IMR-90 (cell line): ENCODE data around the gene CEACAM16. TPM values are rescaled to one million over a fixed set of nuclear protein-coding genes. Genes with fewer than 3 reads are reported as not detected.
A peak's percentile ranks its signal among the peaks of the same experiment; 100 is the strongest.

Experiments
- ATAC-seq: fragments of 200-7000 bp; cut with Tn5 transposase; 2 replicates; pipeline ENCODE4 v1.9.1; 2020; ENCODE audit warnings: low read depth, mild to moderate bottlenecking, moderate library complexity
- BruUV-seq: library from RNA; stranded (reverse); fragments of 400-500 nt; replicated peaks from 2 replicates; lab custom pipeline; 2021; lab: Mats Ljungman, UMichigan
- CTCF ChIA-PET: fragments of 300-600 bp; formaldehyde crosslinking; extraction: SDS; loops from one replicate; lab custom pipeline; 2021; ENCODE audit warnings: antibody characterized with exemption; lab: Yijun Ruan, JAX
- POLR2A ChIA-PET: fragments of 300-600 bp; sonication (Branson Sonifier 250); formaldehyde crosslinking; loops from one replicate; lab custom pipeline; 2022; ENCODE audit warnings: antibody characterized with exemption; ENCODE audit not compliant: unreplicated experiment; lab: Charles Lee
- DNase-seq: peaks from one replicate; pipeline ENCODE4 v3.0.0; 2013
- H2AFZ ChIP-seq: replicated peaks from 2 replicates; pipeline ENCODE3; 2013; ENCODE audit warnings: low read length, mild to moderate bottlenecking; ENCODE audit not compliant: poor library complexity
- H2AK5ac ChIP-seq: 2 replicates; pipeline ENCODE4 v1.6.1; 2013; ENCODE audit warnings: low read depth, low read length, inconsistent platforms
- H2AK9ac ChIP-seq: replicated peaks from 2 replicates; pipeline ENCODE3; 2013; ENCODE audit warnings: mild to moderate bottlenecking, low read depth, low read length, moderate library complexity; ENCODE audit not compliant: poor library complexity
- H2BK120ac ChIP-seq: 2 replicates; pipeline ENCODE4 v1.6.1; 2013; ENCODE audit warnings: low read depth, low read length, inconsistent platforms
- H2BK15ac ChIP-seq: 3 replicates; pipeline ENCODE4 v1.6.1; 2013; ENCODE audit warnings: low read depth, low read length, inconsistent platforms
- H2BK20ac ChIP-seq: 2 replicates; pipeline ENCODE4 v1.6.1; 2013; ENCODE audit warnings: low read depth, mild to moderate bottlenecking, inconsistent platforms, low read length, moderate library complexity
- H2BK5ac ChIP-seq: 2 replicates; pipeline ENCODE4 v1.6.1; 2013; ENCODE audit warnings: mild to moderate bottlenecking, low read depth, low read length, inconsistent platforms; ENCODE audit not compliant: poor library complexity, severe bottlenecking
- H3K14ac ChIP-seq: replicated peaks from 2 replicates; pipeline ENCODE4 v1.6.1; 2013; ENCODE audit warnings: low read depth, low read length, inconsistent platforms
- H3K18ac ChIP-seq: 2 replicates; pipeline ENCODE4 v1.6.1; 2013; ENCODE audit warnings: low read depth, low read length, control low read depth
- H3K23ac ChIP-seq: 2 replicates; pipeline ENCODE4 v1.6.1; 2013; ENCODE audit warnings: low read depth, low read length, inconsistent platforms
- H3K27ac ChIP-seq: 2 replicates; pipeline ENCODE4 v1.5.1; 2013; ENCODE audit warnings: mild to moderate bottlenecking, control low read depth, low read length; ENCODE audit not compliant: insufficient read depth
- H3K27me3 ChIP-seq: 2 replicates; pipeline ENCODE4 v1.6.1; 2013; ENCODE audit warnings: low read length; ENCODE audit not compliant: control insufficient read depth, insufficient read depth
- H3K36me3 ChIP-seq: 2 replicates; pipeline ENCODE4 v1.6.1; 2013; ENCODE audit warnings: low read length, mixed read lengths; ENCODE audit not compliant: control insufficient read depth, insufficient read depth
- H3K4ac ChIP-seq: 2 replicates; pipeline ENCODE4 v1.6.1; 2013; ENCODE audit warnings: low read depth, low read length, inconsistent platforms
- H3K4me1 ChIP-seq: 2 replicates; pipeline ENCODE4 v1.6.1; 2013; ENCODE audit warnings: low read length, mixed read lengths; ENCODE audit not compliant: control insufficient read depth, insufficient read depth
- H3K4me2 ChIP-seq: 2 replicates; pipeline ENCODE4 v1.6.1; 2013; ENCODE audit warnings: low read depth, mild to moderate bottlenecking, control low read depth, low read length, moderate library complexity
- H3K4me3 ChIP-seq: 2 replicates; pipeline ENCODE4 v1.5.1; 2013; ENCODE audit warnings: low read depth, mild to moderate bottlenecking, control low read depth, low read length, moderate library complexity; ENCODE audit not compliant: insufficient read depth
- H3K56ac ChIP-seq: 2 replicates; pipeline ENCODE4 v1.6.1; 2013; ENCODE audit warnings: low read length, inconsistent platforms; ENCODE audit not compliant: insufficient read depth; ENCODE audit errors: extremely low read depth
- H3K79me1 ChIP-seq, 2 experiments: 2 replicates each; pipeline ENCODE4 v1.6.1; 2013; ENCODE audit warnings: low read length in 2 of 2, inconsistent platforms in 1 of 2, low read depth in 1 of 2
- H3K9ac ChIP-seq: 2 replicates; pipeline ENCODE4 v1.6.1; 2013; ENCODE audit warnings: low read depth, low read length, control low read depth
- H3K9me1 ChIP-seq: 2 replicates; pipeline ENCODE4 v1.6.1; 2013; ENCODE audit warnings: low read length, inconsistent platforms; ENCODE audit not compliant: insufficient read depth
- H3K9me3 ChIP-seq: 2 replicates; pipeline ENCODE4 v1.6.1; 2013; ENCODE audit warnings: low read length; ENCODE audit not compliant: control insufficient read depth, insufficient read depth
- H4K20me1 ChIP-seq: 2 replicates; pipeline ENCODE4 v1.6.1; 2013; ENCODE audit warnings: low read length, inconsistent platforms; ENCODE audit not compliant: insufficient read depth
- H4K5ac ChIP-seq: 2 replicates; pipeline ENCODE4 v1.6.1; 2013; ENCODE audit warnings: mild to moderate bottlenecking, low read depth, low read length, control low read depth
- H4K8ac ChIP-seq, 2 experiments: 2 replicates each; pipeline ENCODE4 v1.6.1; 2013; ENCODE audit warnings: low read depth in 2 of 2, low read length in 2 of 2, control low read depth in 1 of 2, inconsistent platforms in 1 of 2
- H4K91ac ChIP-seq: 2 replicates; pipeline ENCODE4 v1.6.1; 2013; ENCODE audit warnings: low read depth, low read length, inconsistent platforms; ENCODE audit not compliant: insufficient read depth
- FOS ChIP-seq: fragments of 150-350 bp; IDR thresholded peaks from 2 replicates; pipeline ENCODE4 v1.6.1; 2016; ENCODE audit warnings: low read depth, low read length
- WGBS, 2 experiments: methylation state at CpG; one replicate each; pipeline versions ENCODE4 v1.1.5 to v1.1.7; 2013; ENCODE audit warnings: missing lambda C conversion rate in 2 of 2; ENCODE audit not compliant: insufficient read length in 1 of 2; ENCODE audit errors: extremely low coverage in 2 of 2; 5-methylcytosine and 5-hydroxymethylcytosine counted together
- dilution Hi-C: fragments of 300-500 bp; cut with HindIII; formaldehyde crosslinking; loops from one replicate; pipeline ENCODE4 v1.14.3; 2018; ENCODE audit warnings: low sequenced_read_pairs; ENCODE audit not compliant: unreplicated experiment
- in situ Hi-C: fragments of 300-500 bp; cut with MboI; formaldehyde crosslinking; loops from 3 replicates; pipeline ENCODE4 v1.14.3; 2019; ENCODE audit warnings: low sequenced_read_pairs, inconsistent platforms, mixed read lengths
- intact Hi-C: fragments of 100-400 bp; cut with micrococcal nuclease; formaldehyde crosslinking; loops from 2 replicates; pipeline ENCODE4 v1.10.0; 2022
- polyA plus RNA-seq, 3 experiments: library from polyadenylated mRNA; depleted of rRNA; stranded (reverse); fragments of >200 nt; gene quantifications; 2 replicates each; pipeline ENCODE4 v1.2.3, GENCODE V29; 2012; ENCODE audit warnings: low replicate concordance in 1 of 3
- total RNA-seq: library from RNA; depleted of rRNA; stranded (reverse); fragments of >200 nt; gene quantifications from 2 replicates; pipeline ENCODE4 v1.2.3, GENCODE V29; 2012
- TF ChIP-seq, protein P1 (sequence below): conservative IDR thresholded peaks from 2 replicates; pipeline ENCODE4 v1.5.1; 2012; ENCODE audit warnings: mild to moderate bottlenecking, low read depth, low read length, improper control_type of control experiment

CEACAM16 gene
- total and polyA plus RNA-seq, 2 of the 4 experiments (the other 2 are of a cell fraction): not detected

DNA sequence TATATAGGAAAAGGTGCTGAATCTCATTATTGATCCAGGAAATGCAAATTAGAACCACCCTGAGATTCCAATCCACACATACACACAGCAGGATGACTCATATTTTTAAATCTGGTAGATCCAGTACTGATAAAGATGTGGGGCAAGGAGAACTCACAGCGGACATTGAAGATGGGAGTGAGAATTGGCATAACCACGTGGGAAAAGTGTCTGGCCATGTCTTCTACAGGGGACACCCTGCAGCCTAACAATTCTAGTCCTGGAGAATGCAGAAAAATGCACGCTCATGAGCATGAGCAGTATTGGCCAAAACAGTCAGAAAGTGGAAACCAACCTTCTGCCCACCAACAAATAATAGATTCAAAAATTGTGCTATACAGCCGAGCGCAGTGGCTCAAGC lies 36.1 kb downstream of the CEACAM16 start:
- ATAC-seq: no peak
- Histone ChIP-seq H4K5ac (no peak overlapping the region), H2AK9ac (no peak overlapping the region), H3K18ac (no peak overlapping the region), H3K9ac (no peak overlapping the region), H3K79me1 (no peaks in the 10 kb centered on the region), H3K27me3 (no peaks in the 10 kb centered on the region), H4K8ac (no peak overlapping the region), H3K14ac (no peak overlapping the region), H2AK5ac (0 out of 2 replicates have a peak overlapping the region, but pooled peaks have one; percentile 27), H2BK15ac (no peak overlapping the region), H4K91ac (no peak overlapping the region), H3K4me2 (no peak overlapping the region), H3K4ac (peak overlapping the region; percentile 40; the same call in 1 of the 2 replicates), H3K27ac (no peak overlapping the region), H3K4me1 (peaks cover 13% of the 10 kb centered on the region), H3K36me3 (no peaks in the 10 kb centered on the region), H3K9me3 (no peaks in the 10 kb centered on the region), H3K23ac (no peak overlapping the region), H2AFZ (no peak overlapping the region), H3K56ac (no peak overlapping the region), H4K20me1 (no peaks in the 10 kb centered on the region), H2BK120ac (no peak overlapping the region), H3K4me3 (no peak overlapping the region), H2BK20ac (no peak overlapping the region), H3K9me1 (peaks cover 3% of the 10 kb centered on the region; the same call in 1 of the 2 replicates), H2BK5ac (no peak overlapping the region)
- CTCF ChIA-PET: interaction anchor here (1.5 kb wide), 1 partner anchor 11 kb away, joined by 7 read pairs; no protein-coding TSS in a partner anchor
- dilution Hi-C loops: no loop called here
- POLR2A ChIA-PET: no interaction called here
- no TSS peak for BruUV-seq
- intact Hi-C loops: no loop called here
- no peak for DNase-seq
- TF ChIP-seq, protein P1, sequence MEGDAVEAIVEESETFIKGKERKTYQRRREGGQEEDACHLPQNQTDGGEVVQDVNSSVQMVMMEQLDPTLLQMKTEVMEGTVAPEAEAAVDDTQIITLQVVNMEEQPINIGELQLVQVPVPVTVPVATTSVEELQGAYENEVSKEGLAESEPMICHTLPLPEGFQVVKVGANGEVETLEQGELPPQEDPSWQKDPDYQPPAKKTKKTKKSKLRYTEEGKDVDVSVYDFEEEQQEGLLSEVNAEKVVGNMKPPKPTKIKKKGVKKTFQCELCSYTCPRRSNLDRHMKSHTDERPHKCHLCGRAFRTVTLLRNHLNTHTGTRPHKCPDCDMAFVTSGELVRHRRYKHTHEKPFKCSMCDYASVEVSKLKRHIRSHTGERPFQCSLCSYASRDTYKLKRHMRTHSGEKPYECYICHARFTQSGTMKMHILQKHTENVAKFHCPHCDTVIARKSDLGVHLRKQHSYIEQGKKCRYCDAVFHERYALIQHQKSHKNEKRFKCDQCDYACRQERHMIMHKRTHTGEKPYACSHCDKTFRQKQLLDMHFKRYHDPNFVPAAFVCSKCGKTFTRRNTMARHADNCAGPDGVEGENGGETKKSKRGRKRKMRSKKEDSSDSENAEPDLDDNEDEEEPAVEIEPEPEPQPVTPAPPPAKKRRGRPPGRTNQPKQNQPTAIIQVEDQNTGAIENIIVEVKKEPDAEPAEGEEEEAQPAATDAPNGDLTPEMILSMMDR: no peak
- TF ChIP-seq FOS: peak; percentile 38
- no CpG with 5 or more reads among the region's 5 CpGs for WGBS, 2 experiments
- in situ Hi-C loops: no loop called here
